ENCODE measurements around the gene VTN. TPM values are rescaled to one million over a fixed set of nuclear protein-coding genes. Genes with fewer than 3 reads are reported as not detected.
"Not testable (repeated sequence)": the region's sequence is repeated elsewhere in the genome, so short reads cannot be mapped to it uniquely, and the experiment has no call there.

The VTN gene
- total RNA-seq, 1 donor from 2014 or later = 2.7 TPM

DNA sequence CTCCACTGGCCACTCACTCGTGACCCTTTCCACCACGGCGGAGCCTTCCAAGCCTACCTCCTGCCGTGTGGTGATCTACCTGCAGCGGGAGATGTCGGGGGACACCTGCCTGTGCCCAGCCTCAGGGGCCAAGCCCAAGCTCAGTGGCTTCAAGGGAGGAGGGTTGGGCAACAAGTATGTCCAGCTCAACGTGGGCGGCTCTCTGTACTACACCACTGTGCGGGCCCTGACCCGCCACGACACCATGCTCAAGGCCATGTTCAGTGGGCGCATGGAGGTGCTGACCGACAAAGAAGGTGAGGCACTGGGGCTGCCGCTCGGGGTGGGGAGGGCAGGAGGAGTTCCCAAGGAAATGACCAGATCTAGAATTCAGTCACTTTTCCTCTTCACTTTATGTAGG, 30.7 kb downstream of the VTN start:
- no peaks in the 10 kb centered on the region for H3K27me3 Mint-ChIP-seq (ENCODE audit: low read depth, unreplicated experiment)
- peak overlapping the region; percentile 65 for H3K4me3 Mint-ChIP-seq (ENCODE audit: unreplicated experiment)
- peaks cover 81% of the 10 kb centered on the region for H3K79me2 ChIP-seq (ENCODE audit: insufficient read depth, low read length)
- peaks cover 14% of the 10 kb centered on the region for H3K36me3 Mint-ChIP-seq (ENCODE audit: low read depth, unreplicated experiment)
- peaks cover 34% of the 10 kb centered on the region for H3K36me3 ChIP-seq (ENCODE audit: insufficient read depth, low read length)
- FAIRE-seq (no peak), DNase-seq (ENCODE audit: low read depth) (no peak)
- no peak for TF ChIP-seq EZH2 (IDR thresholded peaks at IDR 0.05; ENCODE audit: insufficient read depth, low read length)
- TF ChIP-seq, protein P1, sequence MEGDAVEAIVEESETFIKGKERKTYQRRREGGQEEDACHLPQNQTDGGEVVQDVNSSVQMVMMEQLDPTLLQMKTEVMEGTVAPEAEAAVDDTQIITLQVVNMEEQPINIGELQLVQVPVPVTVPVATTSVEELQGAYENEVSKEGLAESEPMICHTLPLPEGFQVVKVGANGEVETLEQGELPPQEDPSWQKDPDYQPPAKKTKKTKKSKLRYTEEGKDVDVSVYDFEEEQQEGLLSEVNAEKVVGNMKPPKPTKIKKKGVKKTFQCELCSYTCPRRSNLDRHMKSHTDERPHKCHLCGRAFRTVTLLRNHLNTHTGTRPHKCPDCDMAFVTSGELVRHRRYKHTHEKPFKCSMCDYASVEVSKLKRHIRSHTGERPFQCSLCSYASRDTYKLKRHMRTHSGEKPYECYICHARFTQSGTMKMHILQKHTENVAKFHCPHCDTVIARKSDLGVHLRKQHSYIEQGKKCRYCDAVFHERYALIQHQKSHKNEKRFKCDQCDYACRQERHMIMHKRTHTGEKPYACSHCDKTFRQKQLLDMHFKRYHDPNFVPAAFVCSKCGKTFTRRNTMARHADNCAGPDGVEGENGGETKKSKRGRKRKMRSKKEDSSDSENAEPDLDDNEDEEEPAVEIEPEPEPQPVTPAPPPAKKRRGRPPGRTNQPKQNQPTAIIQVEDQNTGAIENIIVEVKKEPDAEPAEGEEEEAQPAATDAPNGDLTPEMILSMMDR (IDR thresholded peaks at IDR 0.05; ENCODE audit: insufficient read depth, low read depth, low read length) = no peak
- peaks cover 27% of the 10 kb centered on the region for H3K4me1 ChIP-seq (ENCODE audit: insufficient read depth, low read length)
- H3K4me2 ChIP-seq (ENCODE audit: low read length) = no peak overlapping the region
- peak overlapping the region; percentile 34 for H3K27ac ChIP-seq (ENCODE audit: low read depth, low read length)
- no peaks in the 10 kb centered on the region for H3K9me3 Mint-ChIP-seq (ENCODE audit: unreplicated experiment)
- no peak overlapping the region for H2AFZ ChIP-seq (ENCODE audit: low read depth, low read length)
- peaks cover 23% of the 10 kb centered on the region for H3K4me1 Mint-ChIP-seq (ENCODE audit: low read depth, unreplicated experiment)
- no peak overlapping the region for H3K27ac Mint-ChIP-seq (ENCODE audit: unreplicated experiment)
- no peaks in the 10 kb centered on the region for H3K9me3 ChIP-seq (ENCODE audit: insufficient read depth, low read depth, low read length)
- H3K9ac ChIP-seq (ENCODE audit: low read length) = no peak overlapping the region
- H3K4me3 ChIP-seq (ENCODE audit: insufficient read depth, low read depth, low read length) = no peak overlapping the region
- no peaks in the 10 kb centered on the region for H3K27me3 ChIP-seq (ENCODE audit: insufficient read depth, low read length)
- peaks cover 64% of the 10 kb centered on the region for H4K20me1 ChIP-seq (ENCODE audit: insufficient read depth, low read length)

DNA sequence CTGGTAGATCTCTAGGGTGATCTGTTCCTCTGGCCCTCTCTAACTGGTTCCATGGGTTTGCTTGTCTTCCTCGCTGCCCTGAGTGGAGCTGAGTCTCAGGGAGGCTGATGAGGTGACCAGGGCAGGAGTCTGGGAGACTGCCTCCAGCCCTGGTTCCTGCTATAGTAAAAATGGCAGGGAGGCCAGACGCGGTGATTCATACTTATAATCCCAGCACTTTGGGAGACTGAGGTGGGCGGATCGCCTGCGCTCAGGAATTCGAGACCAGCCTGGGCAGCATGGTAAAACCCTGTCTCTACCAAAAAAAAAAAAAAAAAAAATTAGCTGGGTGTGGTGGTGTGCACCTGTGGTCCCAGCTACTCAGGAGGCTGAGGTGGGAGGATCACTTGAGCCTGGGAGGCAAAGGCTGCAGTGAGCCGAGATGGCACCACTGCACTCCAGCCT, 31.3 kb downstream of the VTN start:
- FAIRE-seq; H3K36me3 Mint-ChIP-seq (ENCODE audit: low read depth, unreplicated experiment); H3K4me3 Mint-ChIP-seq (ENCODE audit: unreplicated experiment); H3K9me3 ChIP-seq (ENCODE audit: insufficient read depth, low read depth, low read length); DNase-seq (ENCODE audit: low read depth); H3K27me3 Mint-ChIP-seq (ENCODE audit: low read depth, unreplicated experiment); H3K27me3 ChIP-seq (ENCODE audit: insufficient read depth, low read length); H3K9me3 Mint-ChIP-seq (ENCODE audit: unreplicated experiment); H2AFZ ChIP-seq (ENCODE audit: low read depth, low read length): not testable (repeated sequence)
- peaks cover 31% of the 10 kb centered on the region for H3K36me3 ChIP-seq (ENCODE audit: insufficient read depth, low read length)
- peak overlapping the region; percentile 91 for H3K27ac Mint-ChIP-seq (ENCODE audit: unreplicated experiment)
- H3K9ac ChIP-seq (ENCODE audit: low read length) = peak overlapping the region; percentile 99
- H3K4me1 Mint-ChIP-seq (ENCODE audit: low read depth, unreplicated experiment) = peaks cover 26% of the 10 kb centered on the region
- H3K4me2 ChIP-seq (ENCODE audit: low read length) = peak overlapping the region; percentile 87
- peaks cover 68% of the 10 kb centered on the region for H4K20me1 ChIP-seq (ENCODE audit: insufficient read depth, low read length)
- H3K79me2 ChIP-seq (ENCODE audit: insufficient read depth, low read length) = peaks cover 86% of the 10 kb centered on the region
- H3K27ac ChIP-seq (ENCODE audit: low read depth, low read length) = peak overlapping the region; percentile 99
- H3K4me1 ChIP-seq (ENCODE audit: insufficient read depth, low read length) = peaks cover 33% of the 10 kb centered on the region
- peak overlapping the region; percentile 21 for H3K4me3 ChIP-seq (ENCODE audit: insufficient read depth, low read depth, low read length)

GRCh38 chr17:28338056-28338768, 31.9 kb downstream of the VTN start:
- Histone ChIP-seq H3K9ac (ENCODE audit: low read length) (peak overlapping the region; percentile 99), H3K79me2 (ENCODE audit: insufficient read depth, low read length) (peaks cover 90% of the 10 kb centered on the region), H3K27ac (ENCODE audit: low read depth, low read length) (peak overlapping the region; percentile 99), H3K4me1 (ENCODE audit: insufficient read depth, low read length) (peaks cover 37% of the 10 kb centered on the region), H3K4me2 (ENCODE audit: low read length) (peak overlapping the region; percentile 87), H4K20me1 (ENCODE audit: insufficient read depth, low read length) (peaks cover 74% of the 10 kb centered on the region), H2AFZ (ENCODE audit: low read depth, low read length) (no peak overlapping the region), H3K9me3 (ENCODE audit: insufficient read depth, low read depth, low read length) (no peaks in the 10 kb centered on the region), H3K4me3 (ENCODE audit: insufficient read depth, low read depth, low read length) (peak overlapping the region; percentile 21), H3K36me3 (ENCODE audit: insufficient read depth, low read length) (peaks cover 28% of the 10 kb centered on the region), H3K27me3 (ENCODE audit: insufficient read depth, low read length) (no peaks in the 10 kb centered on the region)
- Mint-ChIP-seq H3K9me3 (ENCODE audit: unreplicated experiment) (no peaks in the 10 kb centered on the region), H3K27me3 (ENCODE audit: low read depth, unreplicated experiment) (no peaks in the 10 kb centered on the region), H3K4me3 (ENCODE audit: unreplicated experiment) (peak overlapping the region; percentile 72), H3K36me3 (ENCODE audit: low read depth, unreplicated experiment) (peaks cover 8% of the 10 kb centered on the region), H3K4me1 (ENCODE audit: low read depth, unreplicated experiment) (peaks cover 28% of the 10 kb centered on the region), H3K27ac (ENCODE audit: unreplicated experiment) (peak overlapping the region; percentile 91)
- DNase-seq (ENCODE audit: low read depth) (peak; percentile 85), FAIRE-seq (no peak)
- TF ChIP-seq EZH2 (IDR thresholded peaks at IDR 0.05; ENCODE audit: insufficient read depth, low read length) = no peak
- TF ChIP-seq, protein P1 (IDR thresholded peaks at IDR 0.05; ENCODE audit: insufficient read depth, low read depth, low read length) = no peak
